ENCODE measurements around the gene LIPC.

GRCh38 chr15:58513008-58513407, 81.2 kb downstream of the LIPC start:
- no peak for TF ChIP-seq CTCF (conservative IDR thresholded peaks at IDR 0.05; ENCODE audit: low read depth, low read length)
- TF ChIP-seq EZH2 (IDR thresholded peaks at IDR 0.05; ENCODE audit: borderline replicate concordance, low read depth, low read length, poor library complexity, severe bottlenecking), result no peak

Data from A673 (cell line).